Fibroblast of lung (primary cell): Measurements from ENCODE around the gene SAMD11. TPM values are rescaled to one million over a fixed set of nuclear protein-coding genes. Genes with fewer than 3 reads are reported as not detected.

Experiments
- DNase-seq, 2 donors: peaks; one replicate each; pipeline versions ENCODE4 v3.0.0 to v3.0.0-alpha.2; 2010; ENCODE audit warnings: low read depth in 2 of 2
- H2AFZ ChIP-seq: 2 replicates; pipeline ENCODE4 v1.5.1; 2012; ENCODE audit warnings: low read length, control low read depth, inconsistent platforms
- H3K27ac ChIP-seq: 2 replicates; pipeline ENCODE4 v1.5.1; 2011; ENCODE audit warnings: low read length, control low read depth; ENCODE audit not compliant: insufficient read depth
- H3K27me3 ChIP-seq: 2 replicates; pipeline ENCODE4 v1.5.1; 2011; ENCODE audit warnings: mild to moderate bottlenecking, low read length; ENCODE audit not compliant: control insufficient read depth, insufficient read depth
- H3K36me3 ChIP-seq: 2 replicates; pipeline ENCODE4 v1.5.1; 2011; ENCODE audit warnings: low read length; ENCODE audit not compliant: control insufficient read depth, insufficient read depth
- H3K4me1 ChIP-seq: 2 replicates; pipeline ENCODE4 v1.5.1; 2011; ENCODE audit warnings: low read length; ENCODE audit not compliant: control insufficient read depth, insufficient read depth; ENCODE audit errors: extremely low read depth
- H3K4me2 ChIP-seq: 2 replicates; pipeline ENCODE4 v1.5.1; 2011; ENCODE audit warnings: low read length, control low read depth; ENCODE audit not compliant: insufficient read depth; ENCODE audit errors: extremely low read depth
- H3K4me3 ChIP-seq, 4 experiments: fragments of 200-600 bp in 1 of 4; sonication (generic) in 1 of 4; replicated peaks in 1 of 4; 2 replicates each; pipeline ENCODE4 v1.5.1; 2011 to 2016; ENCODE audit warnings: low read length in 4 of 4, low read depth in 3 of 4, mild to moderate bottlenecking in 3 of 4, control low read depth in 2 of 4, inconsistent platforms in 1 of 4, mixed read lengths in 1 of 4; ENCODE audit not compliant: insufficient read depth in 1 of 4; ENCODE audit errors: control extremely low read depth in 1 of 4
- H3K79me2 ChIP-seq: 2 replicates; pipeline ENCODE4 v1.5.1; 2012; ENCODE audit warnings: mild to moderate bottlenecking, low read length, inconsistent platforms; ENCODE audit not compliant: control insufficient read depth, insufficient read depth
- H3K9ac ChIP-seq: 2 replicates; pipeline ENCODE4 v1.5.1; 2011; ENCODE audit warnings: mild to moderate bottlenecking, low read length, control low read depth; ENCODE audit not compliant: insufficient read depth
- H3K9me3 ChIP-seq: 2 replicates; pipeline ENCODE4 v1.5.1; 2012; ENCODE audit warnings: low read depth, low read length; ENCODE audit not compliant: control insufficient read depth, insufficient read depth
- H4K20me1 ChIP-seq: 2 replicates; pipeline ENCODE4 v1.5.1; 2011; ENCODE audit warnings: low read length; ENCODE audit not compliant: control insufficient read depth, insufficient read depth; ENCODE audit errors: extremely low read depth
- EZH2 ChIP-seq: IDR thresholded peaks from 2 replicates; pipeline ENCODE4 v1.5.1; 2012; ENCODE audit warnings: low read length, control low read depth, mild to moderate bottlenecking; ENCODE audit errors: missing control alignments
- polyA plus RNA-seq, 2 donors: library from polyadenylated mRNA; depleted of rRNA in 1 of 2; stranded (reverse) in 1 of 2; unstranded in 1 of 2; fragments of >200 nt; gene quantifications; 2 replicates each; pipeline ENCODE4 v1.2.1, GENCODE V29; 2011 to 2012; ENCODE audit warnings: missing spikeins in 1 of 2
- total RNA-seq: library from RNA; depleted of rRNA; stranded (reverse); fragments of >200 nt; gene quantifications from 2 replicates; pipeline ENCODE4 v1.2.1, GENCODE V29; 2014
- TF ChIP-seq, protein P1 (sequence below), 2 donors: IDR thresholded peaks in 1 of 2; conservative IDR thresholded peaks in 1 of 2; 1 replicate in 1 of 2; 2 replicates in 1 of 2; pipeline ENCODE4 v1.5.1; 2011 to 2012; ENCODE audit warnings: low read length in 2 of 2, control low read depth in 1 of 2, inconsistent platforms in 1 of 2, low read depth in 1 of 2, mild to moderate bottlenecking in 1 of 2

SAMD11 gene
- total and polyA plus RNA-seq, 2 donors (not counting 1 experiment from before 2014, with no cell fraction given): 0.40 to 3.8 TPM

DNA sequence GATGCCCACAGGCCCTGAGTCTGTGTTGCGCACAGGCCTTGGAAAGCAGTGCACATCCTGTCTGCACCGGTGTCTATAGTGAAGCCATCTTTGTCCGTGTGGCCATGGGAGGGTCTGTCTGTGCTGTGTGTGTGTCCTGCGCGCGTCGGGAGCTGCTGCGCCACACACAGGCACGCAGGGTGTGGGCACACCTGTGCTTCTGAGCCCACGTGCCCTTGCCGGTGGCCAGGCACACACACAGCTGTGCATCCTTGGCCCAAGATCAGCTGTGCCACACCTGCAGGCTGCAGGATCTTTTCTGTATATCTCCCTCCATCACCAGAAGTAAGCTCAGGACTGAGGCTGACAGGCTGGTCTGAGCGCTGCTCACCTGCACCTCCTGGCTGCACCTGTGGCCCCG lies 3.2 kb upstream of the SAMD11 start:
- peaks cover 7% of the 10 kb centered on the region for H3K4me1 ChIP-seq
- peaks cover 43% of the 10 kb centered on the region for H3K27me3 ChIP-seq
- no peak overlapping the region for H3K4me3 ChIP-seq
- H3K27ac ChIP-seq: no peak overlapping the region
- H3K4me2 ChIP-seq: peak overlapping the region; percentile 51
- no peaks in the 10 kb centered on the region for H4K20me1 ChIP-seq
- no peaks in the 10 kb centered on the region for H3K79me2 ChIP-seq
- peak; percentile 36 for TF ChIP-seq EZH2
- TF ChIP-seq, protein P1, sequence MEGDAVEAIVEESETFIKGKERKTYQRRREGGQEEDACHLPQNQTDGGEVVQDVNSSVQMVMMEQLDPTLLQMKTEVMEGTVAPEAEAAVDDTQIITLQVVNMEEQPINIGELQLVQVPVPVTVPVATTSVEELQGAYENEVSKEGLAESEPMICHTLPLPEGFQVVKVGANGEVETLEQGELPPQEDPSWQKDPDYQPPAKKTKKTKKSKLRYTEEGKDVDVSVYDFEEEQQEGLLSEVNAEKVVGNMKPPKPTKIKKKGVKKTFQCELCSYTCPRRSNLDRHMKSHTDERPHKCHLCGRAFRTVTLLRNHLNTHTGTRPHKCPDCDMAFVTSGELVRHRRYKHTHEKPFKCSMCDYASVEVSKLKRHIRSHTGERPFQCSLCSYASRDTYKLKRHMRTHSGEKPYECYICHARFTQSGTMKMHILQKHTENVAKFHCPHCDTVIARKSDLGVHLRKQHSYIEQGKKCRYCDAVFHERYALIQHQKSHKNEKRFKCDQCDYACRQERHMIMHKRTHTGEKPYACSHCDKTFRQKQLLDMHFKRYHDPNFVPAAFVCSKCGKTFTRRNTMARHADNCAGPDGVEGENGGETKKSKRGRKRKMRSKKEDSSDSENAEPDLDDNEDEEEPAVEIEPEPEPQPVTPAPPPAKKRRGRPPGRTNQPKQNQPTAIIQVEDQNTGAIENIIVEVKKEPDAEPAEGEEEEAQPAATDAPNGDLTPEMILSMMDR (conservative IDR thresholded peaks at IDR 0.05 in 1 of 2, IDR thresholded peaks at IDR 0.05 in 1 of 2; ENCODE audit: low read depth in 1 of 2, low read length in 2 of 2): no peak
- H2AFZ ChIP-seq: no peak overlapping the region
- H3K36me3 ChIP-seq: no peaks in the 10 kb centered on the region
- H3K9me3 ChIP-seq: no peaks in the 10 kb centered on the region
- H3K9ac ChIP-seq: no peak overlapping the region
- no peak for DNase-seq

DNA sequence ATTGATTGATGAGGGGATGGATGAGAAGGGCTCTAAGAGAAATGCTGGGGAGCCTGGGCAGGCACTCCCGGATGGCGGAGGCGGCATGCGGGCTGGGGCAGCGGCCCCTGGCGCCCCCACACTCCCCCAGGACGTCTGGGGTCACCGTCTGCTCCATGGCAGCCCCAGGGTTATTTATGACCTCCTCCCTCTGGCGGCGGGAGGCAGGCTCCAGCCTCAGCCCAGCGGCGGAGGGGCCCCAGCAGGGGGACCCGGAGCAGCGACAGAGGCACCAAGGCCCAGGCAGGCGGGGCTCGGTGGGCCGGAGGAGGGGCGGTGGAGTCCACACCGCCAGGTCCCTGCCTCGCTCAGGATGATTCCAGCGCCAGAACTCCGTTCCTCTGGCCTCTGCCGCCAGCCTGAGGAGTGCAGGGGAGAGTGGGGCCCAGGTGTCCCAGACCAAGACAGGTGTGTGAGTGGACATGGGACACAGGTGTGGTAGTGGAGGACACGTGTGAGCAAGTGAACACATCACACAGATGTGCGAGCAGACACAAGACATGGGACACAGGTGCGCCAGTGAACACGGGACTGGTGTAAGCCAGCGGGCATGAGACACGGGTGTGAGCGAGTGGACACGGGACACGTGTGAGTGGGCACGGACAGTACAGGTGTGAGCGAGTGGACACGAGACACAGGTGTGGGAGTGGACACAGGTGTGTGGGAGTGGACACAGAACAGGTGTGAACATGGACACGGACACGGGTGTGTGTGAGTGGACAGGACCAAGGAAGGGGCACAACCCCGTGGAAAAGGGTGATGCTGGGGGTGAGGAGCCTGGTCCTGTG lies 2.5 kb upstream of the SAMD11 start:
- no peaks in the 10 kb centered on the region for H3K9me3 ChIP-seq
- H3K4me2 ChIP-seq: peak overlapping the region; percentile 51
- H3K36me3 ChIP-seq: no peaks in the 10 kb centered on the region
- no peak overlapping the region for H3K27ac ChIP-seq
- peak; percentile 68 to 79 for DNase-seq
- TF ChIP-seq, protein P1 (conservative IDR thresholded peaks at IDR 0.05 in 1 of 2, IDR thresholded peaks at IDR 0.05 in 1 of 2; ENCODE audit: low read depth in 1 of 2, low read length in 2 of 2): peak; percentile 44
- TF ChIP-seq EZH2: no peak
- no peak overlapping the region for H2AFZ ChIP-seq
- peaks cover 7% of the 10 kb centered on the region for H3K4me1 ChIP-seq
- peaks cover 43% of the 10 kb centered on the region for H3K27me3 ChIP-seq
- H3K9ac ChIP-seq: no peak overlapping the region
- H3K4me3 ChIP-seq: no peak overlapping the region
- H3K79me2 ChIP-seq: no peaks in the 10 kb centered on the region
- no peaks in the 10 kb centered on the region for H4K20me1 ChIP-seq

DNA sequence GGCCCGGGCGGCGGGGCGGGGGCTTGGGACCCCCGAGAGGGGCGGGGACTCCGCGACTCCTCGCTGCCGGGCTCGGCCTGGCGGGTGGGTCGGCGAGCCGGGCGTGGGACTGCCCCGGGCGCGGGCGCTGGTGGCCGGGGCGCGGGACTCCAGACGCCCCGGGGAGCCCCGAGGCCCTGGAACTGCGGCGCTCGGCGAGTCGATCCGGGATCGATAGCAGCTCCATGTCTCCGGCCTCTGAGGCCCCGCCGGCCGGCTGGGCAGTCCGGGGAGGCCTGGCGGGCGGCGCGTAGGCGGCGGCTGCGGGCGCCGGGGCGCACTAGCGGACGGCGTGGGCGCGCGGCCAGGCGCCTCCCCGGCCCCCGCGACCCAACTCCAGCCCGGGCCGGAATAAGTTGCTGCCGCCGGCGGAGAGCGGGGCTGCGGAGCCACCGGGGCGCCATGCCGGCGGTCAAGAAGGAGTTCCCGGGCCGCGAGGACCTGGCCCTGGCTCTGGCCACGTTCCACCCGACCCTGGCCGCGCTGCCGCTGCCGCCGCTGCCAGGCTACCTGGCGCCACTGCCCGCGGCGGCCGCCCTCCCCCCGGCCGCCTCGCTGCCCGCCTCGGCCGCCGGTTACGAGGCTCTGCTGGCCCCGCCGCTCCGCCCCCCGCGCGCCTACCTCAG lies 400 bp downstream of the SAMD11 start:
- peak overlapping the region in 1 of 4 experiments; percentile 40 for H3K4me3 ChIP-seq
- peak overlapping the region; percentile 25 for H3K4me2 ChIP-seq
- peak overlapping the region; percentile 7 for H3K9ac ChIP-seq
- H4K20me1 ChIP-seq: no peaks in the 10 kb centered on the region
- H3K79me2 ChIP-seq: no peaks in the 10 kb centered on the region
- peaks cover 7% of the 10 kb centered on the region for H3K4me1 ChIP-seq
- H3K27ac ChIP-seq: no peak overlapping the region
- no peak for DNase-seq
- no peak overlapping the region for H2AFZ ChIP-seq
- H3K9me3 ChIP-seq: no peaks in the 10 kb centered on the region
- no peaks in the 10 kb centered on the region for H3K36me3 ChIP-seq
- peaks cover 24% of the 10 kb centered on the region for H3K27me3 ChIP-seq
- TF ChIP-seq, protein P1 (conservative IDR thresholded peaks at IDR 0.05 in 1 of 2, IDR thresholded peaks at IDR 0.05 in 1 of 2; ENCODE audit: low read depth in 1 of 2, low read length in 2 of 2): no peak
- no peak for TF ChIP-seq EZH2
